Keratinocyte (primary cell): ENCODE results near the gene DLG2. TPM values are rescaled to one million over a fixed set of nuclear protein-coding genes. Genes with fewer than 3 reads are reported as not detected.
"Not testable (repeated sequence)": the region's sequence is repeated elsewhere in the genome, so short reads cannot be mapped to it uniquely, and the experiment has no call there.

Experiments used
- DNase-seq: peaks from one replicate; pipeline ENCODE4 v3.0.0-alpha.2; 2011; ENCODE audit warnings: low read depth, missing footprints, low spot score
- FAIRE-seq: peaks from 2 replicates; lab custom pipeline; 2011; peaks lifted over from hg19 to GRCh38; lab: Jason Lieb, UNC
- H2AFZ ChIP-seq: 2 replicates; pipeline ENCODE4 v1.6.0; 2012; ENCODE audit warnings: low read length, control low read depth, inconsistent platforms; ENCODE audit not compliant: control insufficient read depth
- H3K27ac ChIP-seq: 2 replicates; pipeline ENCODE4 v1.5.1; 2011; ENCODE audit warnings: low read length; ENCODE audit not compliant: control insufficient read depth, insufficient read depth
- H3K27me3 ChIP-seq: 3 replicates; pipeline ENCODE4 v1.6.0; 2011; ENCODE audit warnings: low read length; ENCODE audit not compliant: control insufficient read depth, insufficient read depth; ENCODE audit errors: extremely low read depth
- H3K36me3 ChIP-seq, 2 experiments: 2 replicates in 1 of 2; 3 replicates in 1 of 2; pipeline ENCODE4 v1.5.1; 2011; ENCODE audit warnings: low read length in 2 of 2, mild to moderate bottlenecking in 1 of 2; ENCODE audit not compliant: control insufficient read depth in 2 of 2, insufficient read depth in 2 of 2; ENCODE audit errors: extremely low read depth in 1 of 2
- H3K4me1 ChIP-seq: 3 replicates; pipeline ENCODE4 v1.5.1; 2011; ENCODE audit warnings: low read length; ENCODE audit not compliant: control insufficient read depth, insufficient read depth; ENCODE audit errors: extremely low read depth
- H3K4me2 ChIP-seq: 3 replicates; pipeline ENCODE4 v1.6.0; 2011; ENCODE audit warnings: low read depth, low read length; ENCODE audit not compliant: control insufficient read depth, insufficient read depth; ENCODE audit errors: extremely low read depth
- H3K4me3 ChIP-seq, 3 experiments: fragments of 200-600 bp in 1 of 3; sonication (generic) in 1 of 3; 2 replicates in 2 of 3; 3 replicates in 1 of 3; pipeline ENCODE4 v1.5.1; 2011 to 2016; ENCODE audit warnings: low read length in 3 of 3, mild to moderate bottlenecking in 3 of 3, control low read depth in 2 of 3, inconsistent platforms in 1 of 3, low read depth in 1 of 3, mixed read lengths in 1 of 3, mixed run types in 1 of 3, moderate library complexity in 1 of 3; ENCODE audit not compliant: control insufficient read depth in 2 of 3, insufficient read depth in 2 of 3; ENCODE audit errors: extremely low read depth in 1 of 3
- H3K79me2 ChIP-seq: 2 replicates; pipeline ENCODE4 v1.6.0; 2012; ENCODE audit warnings: low read length; ENCODE audit not compliant: control insufficient read depth, insufficient read depth
- H3K9ac ChIP-seq: 3 replicates; pipeline ENCODE4 v1.6.0; 2011; ENCODE audit warnings: low read length; ENCODE audit not compliant: control insufficient read depth, insufficient read depth; ENCODE audit errors: extremely low read depth
- H3K9me1 ChIP-seq: 3 replicates; pipeline ENCODE4 v1.6.0; 2011; ENCODE audit warnings: low read length; ENCODE audit not compliant: control insufficient read depth, insufficient read depth; ENCODE audit errors: extremely low read depth
- H3K9me3 ChIP-seq: 2 replicates; pipeline ENCODE4 v1.5.1; 2012; ENCODE audit warnings: low read depth, low read length; ENCODE audit not compliant: control insufficient read depth
- H4K20me1 ChIP-seq: 3 replicates; pipeline ENCODE4 v1.6.0; 2011; ENCODE audit warnings: low read length; ENCODE audit not compliant: control insufficient read depth, insufficient read depth; ENCODE audit errors: extremely low read depth
- EZH2 ChIP-seq: IDR thresholded peaks from one replicate; pipeline ENCODE4 v1.6.1; 2012; ENCODE audit warnings: inconsistent platforms, mild to moderate bottlenecking, low read length, moderate library complexity
- dilution Hi-C: fragments of 300-500 bp; cut with MboI; formaldehyde crosslinking; loops from one replicate; pipeline ENCODE4 v1.7.0; 2020; ENCODE audit warnings: low sequenced_read_pairs; ENCODE audit not compliant: extremely low pct_ligation_motif_present
- polyA plus RNA-seq, 5 experiments: library from polyadenylated mRNA; depleted of rRNA in 3 of 5; stranded (reverse) in 3 of 5; stranded (forward) in 1 of 5; unstranded in 1 of 5; fragments of >200 nt; gene quantifications; 1 replicate in 1 of 5; 2 replicates in 3 of 5; 3 replicates in 1 of 5; pipeline versions ENCODE4 v1.2.1 to v1.2.3, GENCODE V29; 2011 to 2012; ENCODE audit warnings: missing spikeins in 2 of 5, low read depth in 1 of 5, low replicate concordance in 1 of 5
- TF ChIP-seq, protein P1 (sequence below), 3 experiments: IDR thresholded peaks in 1 of 3; conservative IDR thresholded peaks in 1 of 3; optimal IDR thresholded peaks in 1 of 3; 2 replicates in 2 of 3; 3 replicates in 1 of 3; pipeline versions ENCODE3 to v1.5.1; 2011; ENCODE audit warnings: low read length in 3 of 3, mild to moderate bottlenecking in 3 of 3, moderate library complexity in 2 of 3, control low read depth in 1 of 3, inconsistent platforms in 1 of 3; ENCODE audit not compliant: insufficient read depth in 2 of 3; ENCODE audit errors: extremely low read depth in 1 of 3

Gene DLG2
- polyA plus RNA-seq, 1 donor (not counting 4 experiments of a cell fraction or from before 2014, with no cell fraction given), result 0.55 TPM

GRCh38 chr11:85608621-85609020 is 18.5 kb downstream of the DLG2 start:
- H3K4me3 ChIP-seq, H3K4me2 ChIP-seq, FAIRE-seq, H3K36me3 ChIP-seq, H3K79me2 ChIP-seq, H2AFZ ChIP-seq, H3K9me1 ChIP-seq, H3K9ac ChIP-seq, H3K9me3 ChIP-seq, H3K27ac ChIP-seq, H3K27me3 ChIP-seq, H4K20me1 ChIP-seq, dilution Hi-C loops, DNase-seq, H3K4me1 ChIP-seq: not testable (repeated sequence)

DNA sequence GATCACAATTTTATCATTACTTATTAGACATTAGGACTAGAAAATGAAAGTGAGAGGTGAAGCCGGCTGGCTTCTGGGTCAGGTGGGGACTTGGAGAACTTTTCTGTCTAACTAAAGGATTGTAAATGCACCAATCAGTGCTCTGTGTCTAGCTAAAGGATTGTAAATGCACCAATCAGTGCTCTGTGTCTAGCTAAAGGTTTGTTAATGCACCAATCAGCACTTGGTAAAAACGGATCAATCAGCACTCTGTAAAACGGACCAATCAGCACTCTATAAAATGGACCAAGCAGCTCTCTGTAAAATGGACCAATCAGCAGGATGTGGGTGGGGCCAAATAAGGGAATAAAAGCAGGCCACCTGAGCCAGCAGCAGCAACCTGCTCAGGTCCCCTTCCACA is 20.9 kb downstream of the DLG2 start:
- dilution Hi-C loops, H3K4me1 ChIP-seq, H3K79me2 ChIP-seq, H3K36me3 ChIP-seq, H3K4me3 ChIP-seq, FAIRE-seq, H3K9me1 ChIP-seq, H3K27me3 ChIP-seq, H2AFZ ChIP-seq, H3K9me3 ChIP-seq, DNase-seq, H3K9ac ChIP-seq, H3K27ac ChIP-seq, H4K20me1 ChIP-seq, H3K4me2 ChIP-seq: not testable (repeated sequence)

DNA sequence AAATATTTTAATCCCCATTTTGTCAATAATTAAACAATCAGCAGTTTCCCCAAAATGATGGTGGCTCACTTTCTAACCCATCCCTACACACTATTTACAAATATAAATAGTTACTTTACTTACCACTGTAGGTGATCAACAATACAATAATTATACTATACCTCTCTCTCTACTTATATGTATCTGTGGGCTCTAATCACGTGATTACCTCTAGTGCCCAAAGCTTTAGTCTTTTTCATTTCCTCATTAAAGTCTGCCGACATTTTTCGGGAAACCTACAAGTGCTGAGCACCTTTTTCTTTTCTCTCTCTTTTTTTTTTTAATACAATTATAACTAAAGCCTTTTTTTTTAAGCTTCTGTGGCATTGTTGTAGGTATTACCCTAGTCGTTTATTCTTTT is 23.9 kb downstream of the DLG2 start:
- Histone ChIP-seq H3K4me3 (no peak overlapping the region), H4K20me1 (no peaks in the 10 kb centered on the region), H3K9me3 (no peaks in the 10 kb centered on the region), H3K27ac (no peak overlapping the region), H3K4me1 (no peaks in the 10 kb centered on the region), H3K9ac (no peak overlapping the region), H3K9me1 (no peaks in the 10 kb centered on the region), H3K27me3 (no peaks in the 10 kb centered on the region), H3K4me2 (no peak overlapping the region), H2AFZ (no peak overlapping the region), H3K36me3 (no peaks in the 10 kb centered on the region), H3K79me2 (no peaks in the 10 kb centered on the region)
- DNase-seq (no peak), FAIRE-seq (no peak)
- TF ChIP-seq, protein P1, sequence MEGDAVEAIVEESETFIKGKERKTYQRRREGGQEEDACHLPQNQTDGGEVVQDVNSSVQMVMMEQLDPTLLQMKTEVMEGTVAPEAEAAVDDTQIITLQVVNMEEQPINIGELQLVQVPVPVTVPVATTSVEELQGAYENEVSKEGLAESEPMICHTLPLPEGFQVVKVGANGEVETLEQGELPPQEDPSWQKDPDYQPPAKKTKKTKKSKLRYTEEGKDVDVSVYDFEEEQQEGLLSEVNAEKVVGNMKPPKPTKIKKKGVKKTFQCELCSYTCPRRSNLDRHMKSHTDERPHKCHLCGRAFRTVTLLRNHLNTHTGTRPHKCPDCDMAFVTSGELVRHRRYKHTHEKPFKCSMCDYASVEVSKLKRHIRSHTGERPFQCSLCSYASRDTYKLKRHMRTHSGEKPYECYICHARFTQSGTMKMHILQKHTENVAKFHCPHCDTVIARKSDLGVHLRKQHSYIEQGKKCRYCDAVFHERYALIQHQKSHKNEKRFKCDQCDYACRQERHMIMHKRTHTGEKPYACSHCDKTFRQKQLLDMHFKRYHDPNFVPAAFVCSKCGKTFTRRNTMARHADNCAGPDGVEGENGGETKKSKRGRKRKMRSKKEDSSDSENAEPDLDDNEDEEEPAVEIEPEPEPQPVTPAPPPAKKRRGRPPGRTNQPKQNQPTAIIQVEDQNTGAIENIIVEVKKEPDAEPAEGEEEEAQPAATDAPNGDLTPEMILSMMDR (optimal IDR thresholded peaks at IDR 0.05 in 1 of 3, IDR thresholded peaks at IDR 0.05 in 1 of 3, conservative IDR thresholded peaks at IDR 0.05 in 1 of 3; ENCODE audit: extremely low read depth in 1 of 3, insufficient read depth in 2 of 3, low read length in 3 of 3), result no peak
- no peak for TF ChIP-seq EZH2
- dilution Hi-C loops, result no loop called here
